ENCODE data around the gene NTRK3.

The NTRK3 gene

GRCh38 chr15:88257311-88258092 lies 963 bp upstream of the NTRK3 start:
- no peak for DNase-seq

GRCh38 chr15:88255484-88256278 lies 858 bp downstream of the NTRK3 start:
- DNase-seq, result no peak

DNA sequence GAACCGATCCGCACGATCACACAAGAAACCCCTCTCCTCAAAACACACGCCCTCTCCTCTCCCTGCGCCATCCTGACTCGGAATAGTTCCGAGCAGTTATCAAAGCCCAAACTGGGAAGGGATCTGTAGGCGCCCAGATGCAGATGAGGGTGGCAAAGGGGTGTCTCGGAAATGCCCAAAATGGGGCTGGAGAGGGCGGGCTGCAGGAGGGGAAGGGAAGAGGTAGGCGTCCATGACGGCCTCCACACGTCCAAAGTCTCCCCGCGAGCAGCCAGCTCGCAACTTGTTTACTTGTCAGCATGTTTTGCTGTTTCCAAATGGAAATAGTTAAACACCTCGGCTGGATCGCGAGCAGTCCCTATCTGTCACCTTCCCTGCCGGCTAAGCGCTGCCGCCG lies 1.5 kb downstream of the NTRK3 start:
- no peak for DNase-seq

GRCh38 chr15:88252441-88252840 lies 4.1 kb downstream of the NTRK3 start:
- no peak for DNase-seq

- no peak for DNase-seq
Measured at GRCh38 chr15:88250826-88251225, 5.7 kb downstream of the NTRK3 start.

DNA sequence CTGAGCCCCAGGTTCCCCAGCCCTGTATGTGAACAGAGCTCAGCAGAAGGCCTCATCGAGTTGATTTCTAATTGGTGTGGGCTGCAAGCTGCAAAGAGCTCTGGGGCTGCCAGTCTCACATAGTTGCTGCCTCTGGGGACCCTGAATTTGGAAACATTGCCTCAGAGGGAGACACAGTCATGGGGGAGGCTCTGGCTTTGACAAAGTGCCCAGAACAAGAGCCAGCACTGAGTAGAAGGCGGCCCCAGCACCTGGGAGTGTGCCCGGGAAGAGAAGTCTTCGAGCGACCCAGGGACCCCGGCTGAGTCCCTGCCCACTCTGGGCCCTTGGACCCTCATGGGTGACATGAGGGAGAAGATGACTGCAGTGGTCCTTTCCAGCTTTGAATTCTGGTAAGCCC lies 7.3 kb downstream of the NTRK3 start:
- DNase-seq, result no peak

DNA sequence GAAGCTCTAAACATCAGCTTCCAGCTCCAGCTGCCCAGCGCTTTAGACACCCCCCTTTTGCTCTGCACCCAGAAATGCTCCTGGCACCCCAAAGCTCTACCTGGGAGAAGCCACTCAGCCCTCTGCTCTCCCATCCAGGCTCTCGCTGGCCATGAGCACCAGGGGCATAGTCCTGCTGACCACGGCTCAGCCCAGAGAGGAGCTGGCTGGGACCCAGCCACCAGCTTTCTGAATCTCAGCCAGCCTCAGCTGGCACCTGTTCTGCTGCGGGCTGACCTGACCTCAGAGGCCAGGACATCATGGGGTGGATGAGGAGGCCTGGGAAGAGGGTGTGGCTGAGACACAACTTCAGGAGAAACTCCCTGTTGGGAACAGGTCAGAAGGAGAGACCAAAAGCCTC lies 8.6 kb downstream of the NTRK3 start:
- DNase-seq, result no peak

- peak; percentile 87 for DNase-seq
Measured at GRCh38 chr15:88246666-88247446, 9.7 kb downstream of the NTRK3 start.

DNA sequence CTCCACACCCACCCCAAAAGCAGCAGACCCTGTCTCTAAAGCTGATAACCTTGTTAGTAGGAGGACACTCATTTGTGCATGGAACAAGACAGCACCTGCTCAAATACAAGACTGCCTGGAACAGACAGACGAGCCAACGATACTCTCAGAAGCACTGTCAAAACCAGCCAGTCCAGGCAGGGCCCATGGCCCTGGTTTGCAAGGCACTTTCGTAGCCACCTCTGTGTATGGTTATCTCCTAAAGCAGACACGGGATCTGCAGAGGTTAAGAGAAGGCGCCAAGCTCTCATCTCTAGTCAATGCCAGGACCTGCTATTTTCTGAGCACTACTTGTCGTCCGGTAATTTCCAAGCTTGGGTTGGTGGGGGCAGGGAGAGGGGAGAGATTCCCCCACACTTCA lies 10.5 kb downstream of the NTRK3 start:
- DNase-seq, result peak; percentile 18

GRCh38 chr15:88243895-88244787 lies 12.4 kb downstream of the NTRK3 start:
- DNase-seq, result peak; percentile 68

DNA sequence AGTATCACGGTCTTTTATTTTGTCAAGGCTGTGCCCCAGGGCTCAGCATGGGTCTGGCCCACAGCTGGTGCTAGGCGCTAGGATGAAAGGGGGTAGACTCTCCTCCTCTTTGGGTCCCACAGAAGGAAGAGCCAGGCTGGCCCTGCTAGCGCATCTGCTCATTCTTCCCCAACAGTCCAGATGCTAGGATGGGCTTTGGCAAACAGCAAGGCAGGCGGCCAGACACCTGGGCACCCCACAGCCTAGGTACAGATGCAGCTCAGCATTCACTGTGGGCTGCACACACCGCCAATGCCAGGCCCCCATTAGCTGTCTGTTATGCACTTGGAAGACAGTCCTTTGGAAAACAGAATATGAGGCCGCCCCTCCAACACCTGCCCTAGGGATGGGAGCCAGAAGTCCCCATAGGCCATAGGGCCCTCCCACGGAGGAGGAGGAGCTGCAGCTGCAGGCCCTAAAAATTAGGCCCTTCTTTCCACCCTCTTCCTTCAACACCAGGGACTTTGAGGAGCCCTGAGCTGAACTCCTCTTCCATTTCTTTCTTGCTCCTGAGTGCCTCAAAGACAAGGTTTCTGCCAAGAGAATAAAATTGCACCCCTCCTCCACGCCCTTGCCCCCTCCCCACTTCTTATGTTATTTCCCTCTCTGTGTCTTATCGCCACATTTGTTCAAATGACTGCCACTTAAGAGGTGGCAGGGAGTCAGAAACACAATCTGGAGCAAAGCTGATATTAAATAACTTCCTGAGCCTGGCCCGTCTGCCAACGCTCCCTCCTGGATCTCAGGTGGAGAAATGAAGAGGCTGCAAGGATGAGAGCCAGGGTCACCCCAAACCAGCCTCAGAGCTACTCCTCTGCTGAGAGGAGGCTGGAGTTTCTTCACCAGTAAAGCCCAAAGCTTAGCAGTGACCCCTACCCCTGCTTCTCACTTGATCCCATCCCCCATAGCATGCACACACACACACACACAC lies 13.7 kb downstream of the NTRK3 start:
- no peak for DNase-seq

DNA sequence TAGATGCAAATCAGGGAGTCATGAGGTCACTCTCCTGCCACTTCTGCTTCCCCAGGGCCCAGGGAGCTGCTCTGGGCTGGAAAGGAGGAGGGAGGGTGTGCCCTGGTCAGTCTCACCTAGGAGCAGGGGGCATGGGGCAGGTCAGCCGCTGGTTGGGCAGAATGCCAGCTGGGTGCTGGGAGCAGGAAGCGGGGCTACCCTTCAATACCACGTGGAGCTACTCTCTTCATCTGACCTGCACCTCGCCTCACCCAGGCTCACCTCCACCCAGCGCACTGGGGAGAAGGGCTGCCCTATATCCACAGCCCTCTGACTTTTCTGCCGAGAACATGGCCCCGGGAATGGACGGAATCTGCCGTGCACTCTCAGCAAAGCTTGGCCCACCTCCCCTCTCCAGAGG lies 15.1 kb downstream of the NTRK3 start:
- DNase-seq, result no peak

- no peak for DNase-seq
Measured at GRCh38 chr15:88241060-88241459, 15.5 kb downstream of the NTRK3 start.

DNA sequence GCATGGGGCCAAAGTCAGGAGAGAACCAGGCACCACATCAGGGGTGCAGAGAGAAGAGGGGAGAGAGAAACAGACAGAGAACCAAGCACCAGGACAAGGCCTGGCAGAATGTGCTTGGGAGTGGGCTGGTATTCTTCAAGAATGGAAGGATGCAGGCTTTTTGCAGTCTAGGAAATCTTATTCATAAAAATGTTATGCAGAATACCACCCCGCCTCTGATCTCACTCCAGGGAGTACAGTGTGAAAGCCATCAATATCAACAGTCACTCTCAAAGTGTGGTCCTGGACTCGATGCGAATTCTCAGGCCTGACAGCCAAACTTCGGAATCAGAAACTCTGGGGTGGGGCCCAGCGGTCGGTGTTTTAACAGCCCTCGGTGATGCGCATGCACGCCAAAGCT lies 16.9 kb downstream of the NTRK3 start:
- no peak for DNase-seq

GRCh38 chr15:88238618-88239430 lies 17.7 kb downstream of the NTRK3 start:
- DNase-seq, result no peak

DNA sequence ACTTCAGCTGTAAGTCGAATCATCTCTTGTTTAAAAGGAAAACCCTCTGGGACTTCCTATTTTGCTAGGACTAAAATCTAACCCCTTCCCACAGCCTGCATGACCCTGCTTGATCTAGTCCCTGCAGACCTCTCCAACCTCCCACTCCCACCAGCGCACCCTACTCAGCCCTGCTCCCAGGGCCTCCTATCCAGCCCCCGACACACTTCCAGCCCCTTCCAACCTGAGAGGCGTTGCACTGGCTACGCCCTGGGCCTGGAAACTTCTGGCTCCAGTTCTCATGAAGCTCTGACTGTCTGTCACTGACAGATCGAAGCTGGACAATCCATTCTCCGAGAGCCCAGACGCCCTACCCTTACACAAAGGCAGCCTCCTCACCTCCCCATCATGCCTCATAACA lies 21.8 kb downstream of the NTRK3 start:
- no peak for DNase-seq

DNA sequence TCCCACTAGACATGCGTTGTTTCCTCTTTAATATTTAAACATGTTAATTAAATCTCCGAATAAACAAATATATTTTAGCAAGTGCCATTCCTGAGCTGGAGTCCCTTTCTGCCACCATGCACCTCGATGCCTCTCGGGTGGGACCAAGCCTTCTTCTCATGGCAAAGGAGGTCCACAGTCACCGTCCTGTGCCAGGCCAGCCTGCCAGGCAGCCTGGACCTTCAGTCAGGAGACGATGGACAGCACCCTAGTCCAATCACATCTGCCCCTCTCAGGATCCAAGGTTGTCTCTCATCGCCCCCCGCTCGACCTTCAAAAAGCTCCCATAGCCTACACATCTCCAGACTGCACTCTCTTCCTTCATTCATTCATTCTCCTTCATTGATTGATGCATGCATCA lies 22.6 kb downstream of the NTRK3 start:
- no peak for DNase-seq

- no peak for DNase-seq
Measured at GRCh38 chr15:88232771-88233201, 23.8 kb downstream of the NTRK3 start.

GRCh38 chr15:88231909-88232644 lies 24.5 kb downstream of the NTRK3 start:
- DNase-seq, result no peak

DNA sequence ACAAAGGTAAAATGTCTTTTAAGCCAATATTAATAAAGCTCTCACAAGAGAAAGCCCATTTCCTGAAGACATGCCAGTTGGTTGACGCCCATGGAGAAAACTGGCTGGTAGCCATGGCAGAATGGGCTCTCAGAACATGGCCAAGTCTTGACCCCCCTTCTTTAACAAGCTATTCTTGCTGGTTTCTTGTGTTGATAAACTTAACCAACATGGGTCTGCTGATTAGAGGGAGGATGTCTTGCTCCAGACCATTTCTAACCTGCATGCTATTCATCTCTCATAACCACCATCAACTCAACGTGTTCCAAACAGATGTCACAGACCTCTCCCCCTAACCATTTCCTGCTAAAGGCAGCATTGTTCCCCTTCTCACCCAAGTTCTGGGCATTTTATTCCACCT lies 25.7 kb downstream of the NTRK3 start:
- DNase-seq, result peak; percentile 74
